Neural progenitor cell (in vitro differentiated cells): Measurements from ENCODE around the gene CLSTN2. TPM values are rescaled to one million over a fixed set of nuclear protein-coding genes. Genes with fewer than 3 reads are reported as not detected.

Source experiments
- DNase-seq: peaks from one replicate; pipeline ENCODE4 v3.0.0-alpha.2; 2016; ENCODE audit warnings: low spot score
- H2AFZ ChIP-seq: fragments of 200-600 bp; sonication (generic); replicated peaks from 2 replicates; pipeline ENCODE4 v1.6.1; 2016; ENCODE audit warnings: antibody characterized with exemption
- H3F3A ChIP-seq: fragments of 200-600 bp; sonication (generic); 2 replicates; pipeline ENCODE4 v1.6.1; 2016; ENCODE audit warnings: antibody characterized with exemption, low read depth
- H3K27ac ChIP-seq: fragments of 200-600 bp; sonication (generic); 2 replicates; pipeline ENCODE4 v1.5.1; 2016; ENCODE audit warnings: mild to moderate bottlenecking
- H3K27me3 ChIP-seq: fragments of 200-600 bp; sonication (generic); 2 replicates; pipeline ENCODE4 v1.6.1; 2016; ENCODE audit warnings: mild to moderate bottlenecking, moderate library complexity
- H3K36me3 ChIP-seq: fragments of 200-600 bp; sonication (generic); 2 replicates; pipeline ENCODE4 v1.5.1; 2016
- H3K4me1 ChIP-seq: fragments of 200-600 bp; sonication (generic); 2 replicates; pipeline ENCODE4 v1.6.1; 2016; ENCODE audit warnings: mixed run types
- H3K4me2 ChIP-seq: fragments of 200-600 bp; sonication (generic); 2 replicates; pipeline ENCODE4 v1.6.1; 2016
- H3K4me3 ChIP-seq: fragments of 200-600 bp; sonication (generic); 2 replicates; pipeline ENCODE4 v1.5.1; 2016
- H3K79me2 ChIP-seq: fragments of 200-600 bp; sonication (generic); 2 replicates; pipeline ENCODE4 v1.6.1; 2016; ENCODE audit warnings: low read depth
- H3K9ac ChIP-seq: fragments of 200-600 bp; sonication (generic); 2 replicates; pipeline ENCODE4 v1.6.1; 2016
- H3K9me3 ChIP-seq: fragments of 200-600 bp; sonication (generic); 2 replicates; pipeline ENCODE4 v1.5.1; 2016; ENCODE audit warnings: low read depth
- H4K20me1 ChIP-seq: fragments of 200-600 bp; sonication (generic); 2 replicates; pipeline ENCODE4 v1.6.1; 2016; ENCODE audit warnings: low read depth
- H3K27ac Mint-ChIP-seq: 3 replicates; pipeline ENCODE4 v1.8.0; 2021; ENCODE audit warnings: mixed read lengths
- H3K27me3 Mint-ChIP-seq: 2 replicates; pipeline ENCODE4 v1.8.0; 2022; ENCODE audit warnings: low read depth, mild to moderate bottlenecking, inconsistent platforms, moderate library complexity, mixed read lengths; ENCODE audit not compliant: insufficient read depth
- H3K36me3 Mint-ChIP-seq: 3 replicates; pipeline ENCODE4 v1.8.0; 2021; ENCODE audit warnings: mixed read lengths
- H3K4me1 Mint-ChIP-seq: 3 replicates; pipeline ENCODE4 v1.8.0; 2021; ENCODE audit warnings: mixed read lengths
- H3K4me3 Mint-ChIP-seq: 3 replicates; pipeline ENCODE4 v1.8.0; 2021; ENCODE audit warnings: mild to moderate bottlenecking, moderate library complexity, mixed read lengths
- H3K9me3 Mint-ChIP-seq: 3 replicates; pipeline ENCODE4 v1.8.0; 2020; ENCODE audit warnings: mixed read lengths
- EZH2 ChIP-seq: fragments of 200-600 bp; sonication (generic); IDR thresholded peaks from 2 replicates; pipeline ENCODE4 v1.6.1; 2017; ENCODE audit warnings: antibody characterized with exemption, mild to moderate bottlenecking, moderate library complexity
- EZH2phosphoT487 ChIP-seq: fragments of 200-600 bp; sonication (generic); IDR thresholded peaks from 2 replicates; pipeline ENCODE4 v1.6.1; 2017; ENCODE audit warnings: antibody characterized with exemption
- total RNA-seq: library from RNA; depleted of rRNA; stranded (reverse); fragments of >200 nt; gene quantifications from 2 replicates; pipeline ENCODE4 v1.2.3, GENCODE V29; 2015; ENCODE audit warnings: low replicate concordance
- TF ChIP-seq, protein P1 (sequence below): fragments of 200-600 bp; sonication (generic); IDR thresholded peaks from 2 replicates; pipeline ENCODE4 v1.5.1; 2017; ENCODE audit warnings: antibody characterized with exemption, mild to moderate bottlenecking

The CLSTN2 gene
- total RNA-seq, 1 donor from 2014 or later: 0.22 TPM

DNA sequence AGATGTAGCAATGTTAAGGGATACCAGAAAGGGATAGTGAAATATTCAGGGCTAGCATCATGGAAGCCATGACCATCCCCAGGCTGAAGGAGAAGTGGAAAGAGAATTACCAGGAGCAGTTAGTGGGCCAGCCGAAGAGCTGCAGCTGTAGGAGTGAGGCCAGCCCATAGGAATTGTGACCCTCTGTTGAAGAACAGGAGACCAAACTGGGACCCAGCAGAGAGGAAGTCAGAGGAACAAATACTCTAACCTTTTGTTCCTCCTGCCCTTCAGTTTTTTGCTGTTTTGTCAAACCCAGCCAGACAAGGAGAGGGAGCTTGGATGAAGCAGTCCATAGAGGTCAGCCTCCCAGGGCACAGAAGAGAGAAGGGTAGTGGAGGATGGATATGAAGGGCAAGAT lies 115.4 kb downstream of the CLSTN2 start:
- no peak overlapping the region for H3K27ac ChIP-seq
- no peaks in the 10 kb centered on the region for H3F3A ChIP-seq
- H3K9ac ChIP-seq: no peak overlapping the region
- peaks cover 4% of the 10 kb centered on the region for H3K4me1 ChIP-seq
- no peak overlapping the region for H3K4me2 ChIP-seq
- no peak overlapping the region for H3K4me3 ChIP-seq
- H3K79me2 ChIP-seq: no peaks in the 10 kb centered on the region
- Mint-ChIP-seq H3K9me3 (no peaks in the 10 kb centered on the region), H3K36me3 (no peaks in the 10 kb centered on the region), H3K4me1 (peaks cover 29% of the 10 kb centered on the region), H3K27me3 (peaks cover 5% of the 10 kb centered on the region), H3K4me3 (no peak overlapping the region), H3K27ac (no peak overlapping the region)
- no peaks in the 10 kb centered on the region for H3K27me3 ChIP-seq
- TF ChIP-seq EZH2 (no peak), EZH2phosphoT487 (no peak)
- TF ChIP-seq, protein P1, sequence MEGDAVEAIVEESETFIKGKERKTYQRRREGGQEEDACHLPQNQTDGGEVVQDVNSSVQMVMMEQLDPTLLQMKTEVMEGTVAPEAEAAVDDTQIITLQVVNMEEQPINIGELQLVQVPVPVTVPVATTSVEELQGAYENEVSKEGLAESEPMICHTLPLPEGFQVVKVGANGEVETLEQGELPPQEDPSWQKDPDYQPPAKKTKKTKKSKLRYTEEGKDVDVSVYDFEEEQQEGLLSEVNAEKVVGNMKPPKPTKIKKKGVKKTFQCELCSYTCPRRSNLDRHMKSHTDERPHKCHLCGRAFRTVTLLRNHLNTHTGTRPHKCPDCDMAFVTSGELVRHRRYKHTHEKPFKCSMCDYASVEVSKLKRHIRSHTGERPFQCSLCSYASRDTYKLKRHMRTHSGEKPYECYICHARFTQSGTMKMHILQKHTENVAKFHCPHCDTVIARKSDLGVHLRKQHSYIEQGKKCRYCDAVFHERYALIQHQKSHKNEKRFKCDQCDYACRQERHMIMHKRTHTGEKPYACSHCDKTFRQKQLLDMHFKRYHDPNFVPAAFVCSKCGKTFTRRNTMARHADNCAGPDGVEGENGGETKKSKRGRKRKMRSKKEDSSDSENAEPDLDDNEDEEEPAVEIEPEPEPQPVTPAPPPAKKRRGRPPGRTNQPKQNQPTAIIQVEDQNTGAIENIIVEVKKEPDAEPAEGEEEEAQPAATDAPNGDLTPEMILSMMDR: no peak
- H2AFZ ChIP-seq: no peak overlapping the region
- no peaks in the 10 kb centered on the region for H4K20me1 ChIP-seq
- no peaks in the 10 kb centered on the region for H3K36me3 ChIP-seq
- no peaks in the 10 kb centered on the region for H3K9me3 ChIP-seq
- DNase-seq: no peak

DNA sequence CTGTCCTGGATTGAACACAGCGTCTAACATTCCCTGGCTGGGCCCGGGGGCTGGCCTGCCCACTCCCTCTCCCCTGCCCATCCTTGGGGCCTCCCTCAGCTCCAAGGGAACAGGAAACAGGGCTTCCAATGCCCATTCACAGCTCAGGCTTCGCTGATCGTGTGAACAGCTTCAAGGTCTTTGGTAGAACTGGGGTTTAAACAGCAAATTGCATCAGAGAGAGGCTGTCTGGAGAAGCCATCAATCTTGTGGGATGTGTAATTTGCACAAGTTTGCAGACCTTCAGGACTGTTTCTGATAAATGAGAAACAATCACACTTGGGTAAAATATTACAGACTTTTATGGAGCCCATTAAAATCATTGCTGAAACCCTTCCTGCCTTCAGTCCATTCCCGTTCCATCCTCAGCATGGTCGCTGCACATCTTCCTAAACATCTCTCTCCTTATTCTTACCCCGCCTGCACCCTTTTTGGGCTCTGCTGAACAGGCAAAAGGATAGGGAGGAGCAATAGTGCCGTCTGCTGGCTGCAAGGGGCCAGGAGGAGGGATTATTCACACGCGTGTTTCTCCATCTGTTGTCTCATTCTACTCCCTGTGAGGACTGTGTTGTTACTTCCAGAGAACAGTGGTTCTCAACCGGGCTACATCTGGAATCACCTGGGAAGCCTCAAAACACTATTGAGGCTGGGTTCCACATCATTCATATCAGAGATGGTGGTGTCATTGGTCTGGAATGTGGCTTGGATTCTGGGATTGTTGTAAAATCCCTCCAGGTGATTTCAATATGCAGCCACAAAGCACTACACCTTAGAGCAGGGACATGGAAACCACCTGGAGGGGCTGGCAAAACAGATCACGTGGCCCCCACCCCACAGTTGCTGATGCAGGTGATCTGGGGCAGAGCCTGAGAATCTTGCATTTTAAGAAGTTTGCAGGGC lies 116.3 kb downstream of the CLSTN2 start:
- Histone ChIP-seq H4K20me1 (no peaks in the 10 kb centered on the region), H3K27ac (no peak overlapping the region), H3K4me2 (no peak overlapping the region), H3K36me3 (no peaks in the 10 kb centered on the region), H3K4me3 (no peak overlapping the region), H2AFZ (peak overlapping the region; percentile 63), H3K4me1 (peaks cover 4% of the 10 kb centered on the region), H3F3A (no peaks in the 10 kb centered on the region), H3K79me2 (no peaks in the 10 kb centered on the region), H3K27me3 (no peaks in the 10 kb centered on the region), H3K9ac (no peak overlapping the region), H3K9me3 (no peaks in the 10 kb centered on the region)
- Mint-ChIP-seq H3K27me3 (peaks cover 5% of the 10 kb centered on the region), H3K27ac (no peak overlapping the region), H3K36me3 (no peaks in the 10 kb centered on the region), H3K4me3 (no peak overlapping the region), H3K9me3 (no peaks in the 10 kb centered on the region), H3K4me1 (peaks cover 29% of the 10 kb centered on the region)
- DNase-seq: peak; percentile 24
- TF ChIP-seq EZH2phosphoT487: no peak
- TF ChIP-seq EZH2: no peak
- TF ChIP-seq, protein P1: peak; percentile 45

DNA sequence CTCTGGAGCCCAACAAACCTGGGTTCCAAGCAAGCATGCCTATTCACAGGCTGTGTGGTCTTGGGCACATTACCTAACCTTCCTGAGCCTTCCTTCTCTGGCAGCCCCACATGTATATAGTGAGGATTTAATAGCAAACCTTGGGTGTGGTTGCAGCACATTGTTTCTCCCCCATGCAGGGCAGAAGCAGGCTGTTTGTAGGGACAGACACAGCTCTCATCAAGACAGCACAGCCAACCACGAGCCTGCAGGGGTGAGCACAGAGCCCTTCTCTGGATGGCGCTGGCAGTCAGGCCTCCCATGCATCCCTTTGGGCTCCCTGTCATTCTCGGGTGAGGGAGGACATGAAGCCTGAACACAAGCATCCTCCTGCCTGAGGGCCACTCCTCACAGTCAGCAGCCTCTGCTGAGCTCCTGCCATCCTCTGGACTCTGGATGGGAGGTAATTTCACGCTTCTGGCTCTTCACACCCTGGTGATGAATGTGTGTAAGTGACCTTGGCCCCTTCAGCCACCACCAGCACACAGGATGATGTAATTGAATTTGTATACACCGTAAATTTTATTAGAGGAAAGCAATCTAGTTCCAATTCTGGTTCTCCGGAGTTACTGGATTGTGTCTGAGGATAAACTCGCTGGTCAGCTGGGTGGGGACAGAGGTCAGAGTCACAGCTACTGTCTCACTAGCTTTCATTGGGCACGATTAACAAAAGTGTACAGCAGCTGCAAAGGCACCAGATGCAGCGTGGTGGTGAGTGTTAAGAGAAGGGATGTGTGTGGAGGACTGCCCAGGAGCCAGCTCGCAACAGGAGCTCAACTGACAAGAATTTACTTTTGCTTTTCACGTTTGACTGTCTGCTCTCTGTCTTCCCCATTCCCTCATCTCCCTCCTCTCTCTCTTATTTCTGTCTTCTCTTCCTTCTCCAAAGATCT lies 118.1 kb downstream of the CLSTN2 start:
- Histone ChIP-seq H3K4me3 (no peak overlapping the region), H3K27me3 (no peaks in the 10 kb centered on the region), H3K36me3 (no peaks in the 10 kb centered on the region), H2AFZ (no peak overlapping the region), H4K20me1 (no peaks in the 10 kb centered on the region), H3K79me2 (no peaks in the 10 kb centered on the region), H3K9ac (no peak overlapping the region), H3K9me3 (no peaks in the 10 kb centered on the region), H3K4me1 (peaks cover 4% of the 10 kb centered on the region), H3F3A (no peaks in the 10 kb centered on the region), H3K4me2 (no peak overlapping the region), H3K27ac (no peak overlapping the region)
- peak overlapping the region; percentile 87 for H3K27ac Mint-ChIP-seq
- DNase-seq: no peak
- H3K9me3 Mint-ChIP-seq: no peaks in the 10 kb centered on the region
- peaks cover 29% of the 10 kb centered on the region for H3K4me1 Mint-ChIP-seq
- TF ChIP-seq EZH2phosphoT487 (no peak), EZH2 (no peak)
- TF ChIP-seq, protein P1: no peak
- no peak overlapping the region for H3K4me3 Mint-ChIP-seq
- H3K27me3 Mint-ChIP-seq: peaks cover 5% of the 10 kb centered on the region
- H3K36me3 Mint-ChIP-seq: no peaks in the 10 kb centered on the region
